Skeletal muscle tissue (tissue), 4 donors: ENCODE results near the gene MTG2. TPM values are rescaled to one million over a fixed set of nuclear protein-coding genes. Genes with fewer than 3 reads are reported as not detected.
A peak's percentile ranks its signal among the peaks of the same experiment; 100 is the strongest.

ENCODE experiments used
- H3K27ac ChIP-seq: one replicate; pipeline ENCODE4 v1.7.0; 2013; ENCODE audit warnings: mild to moderate bottlenecking, low read depth, low read length, inconsistent platforms
- H3K27me3 ChIP-seq, 3 donors: one replicate each; pipeline ENCODE4 v1.7.0; 2013; ENCODE audit warnings: low read length in 3 of 3; ENCODE audit not compliant: control insufficient read depth in 3 of 3, insufficient read depth in 3 of 3
- H3K36me3 ChIP-seq, 3 donors: one replicate each; pipeline ENCODE4 v1.7.0; 2013; ENCODE audit warnings: low read length in 3 of 3; ENCODE audit not compliant: control insufficient read depth in 3 of 3, insufficient read depth in 3 of 3
- H3K4me1 ChIP-seq, 3 donors: one replicate each; pipeline ENCODE4 v1.7.0; 2013; ENCODE audit warnings: low read length in 3 of 3, mild to moderate bottlenecking in 3 of 3; ENCODE audit not compliant: control insufficient read depth in 3 of 3, insufficient read depth in 3 of 3
- H3K4me3 ChIP-seq, 3 donors: one replicate each; pipeline ENCODE4 v1.7.0; 2013; ENCODE audit warnings: low read length in 3 of 3
- H3K9ac ChIP-seq, 3 donors: one replicate each; pipeline ENCODE4 v1.7.0; 2013; ENCODE audit warnings: low read length in 3 of 3, mild to moderate bottlenecking in 3 of 3, moderate library complexity in 2 of 3, low read depth in 1 of 3
- H3K9me3 ChIP-seq, 3 donors: one replicate each; pipeline ENCODE4 v1.7.0; 2013; ENCODE audit warnings: low read length in 3 of 3; ENCODE audit not compliant: control insufficient read depth in 3 of 3
- total RNA-seq: library from RNA; depleted of rRNA; stranded (reverse); fragments of >200 nt; gene quantifications from one replicate; pipeline ENCODE4 v1.2.3, GENCODE V29; 2014
- donor health status: Osteomylitis.

The MTG2 gene, protein sequence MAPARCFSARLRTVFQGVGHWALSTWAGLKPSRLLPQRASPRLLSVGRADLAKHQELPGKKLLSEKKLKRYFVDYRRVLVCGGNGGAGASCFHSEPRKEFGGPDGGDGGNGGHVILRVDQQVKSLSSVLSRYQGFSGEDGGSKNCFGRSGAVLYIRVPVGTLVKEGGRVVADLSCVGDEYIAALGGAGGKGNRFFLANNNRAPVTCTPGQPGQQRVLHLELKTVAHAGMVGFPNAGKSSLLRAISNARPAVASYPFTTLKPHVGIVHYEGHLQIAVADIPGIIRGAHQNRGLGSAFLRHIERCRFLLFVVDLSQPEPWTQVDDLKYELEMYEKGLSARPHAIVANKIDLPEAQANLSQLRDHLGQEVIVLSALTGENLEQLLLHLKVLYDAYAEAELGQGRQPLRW
- 10.4 TPM for total RNA-seq

GRCh38 chr20:62182469-62183425 is at the start of gene MTG2:
Gene MTG2 (plus strand): TSS chr20:62183028. CDS start chr20:62193421, 10,393 bp downstream.
- Histone ChIP-seq H3K27me3 (no peaks in the 10 kb centered on the region), H3K4me3 (peak within 1 kb of the TSS; percentile 94 to 95 (median 94)), H3K9ac (peak within 1 kb of the TSS; percentile 97 to 99 (median 98)), H3K9me3 (no peaks in the 10 kb centered on the region), H3K27ac (peak within 1 kb of the TSS; percentile 95), H3K36me3 (peaks cover 6 to 10% (median 7%) of the 10 kb centered on the region in 3 donors), H3K4me1 (peaks cover 14 to 24% (median 22%) of the 10 kb centered on the region in 3 donors)

DNA sequence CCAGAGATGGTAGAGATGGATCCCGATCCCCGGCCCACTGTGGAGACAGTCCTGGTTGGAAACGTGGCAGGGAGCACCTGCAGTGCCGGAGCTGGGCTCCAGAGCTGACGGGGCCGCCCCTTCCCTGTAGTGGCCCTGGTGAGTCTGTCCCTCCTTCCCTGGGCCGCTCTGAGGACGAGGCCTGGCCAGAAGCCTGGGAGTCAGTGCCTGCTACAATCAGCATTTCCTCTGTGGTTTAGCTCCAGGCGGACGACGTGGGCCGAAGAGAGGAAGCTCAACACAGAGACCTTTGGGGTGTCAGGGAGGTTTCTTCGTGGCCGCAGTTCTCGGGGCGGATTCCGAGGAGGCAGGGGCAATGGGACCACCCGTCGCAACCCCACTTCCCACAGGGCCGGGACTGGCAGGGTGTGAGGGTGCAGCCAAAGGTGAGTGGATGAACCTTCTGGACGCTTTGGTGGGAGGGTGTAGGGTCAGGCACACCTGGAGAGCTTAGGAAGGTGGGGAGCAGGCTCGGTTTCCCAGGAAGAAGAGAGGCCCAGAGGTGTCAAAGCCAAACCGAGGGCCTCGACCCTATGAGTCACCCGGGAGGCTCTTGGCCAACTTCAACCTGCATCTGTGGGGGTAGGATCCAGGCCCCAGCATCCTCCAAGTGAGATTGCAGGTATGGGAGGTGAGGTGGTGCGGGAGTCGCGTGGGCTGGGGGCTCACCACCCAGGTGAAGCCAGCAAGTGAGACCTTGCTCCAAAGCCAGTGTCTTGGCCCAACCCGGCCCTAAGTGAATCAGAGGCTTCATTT is 49.6 kb upstream of the MTG2 start:
- Histone ChIP-seq H3K4me1 (peaks cover 35 to 46% (median 41%) of the 10 kb centered on the region in 3 donors), H3K9ac (peak overlapping the region in 1 of 3 donors; percentile 50), H3K9me3 (no peaks in the 10 kb centered on the region), H3K27me3 (no peaks in the 10 kb centered on the region), H3K36me3 (peaks cover 75 to 84% (median 83%) of the 10 kb centered on the region in 3 donors), H3K4me3 (no peak overlapping the region), H3K27ac (peak overlapping the region; percentile 23)

GRCh38 chr20:62133864-62134263 is 49.0 kb upstream of the MTG2 start:
- Histone ChIP-seq H3K27ac (no peak overlapping the region), H3K4me3 (peak overlapping the region in 1 of 3 donors; percentile 12), H3K9ac (no peak overlapping the region), H3K9me3 (no peaks in the 10 kb centered on the region), H3K36me3 (peaks cover 75 to 89% (median 86%) of the 10 kb centered on the region in 3 donors), H3K27me3 (no peaks in the 10 kb centered on the region), H3K4me1 (peaks cover 41 to 42% (median 41%) of the 10 kb centered on the region in 3 donors)

DNA sequence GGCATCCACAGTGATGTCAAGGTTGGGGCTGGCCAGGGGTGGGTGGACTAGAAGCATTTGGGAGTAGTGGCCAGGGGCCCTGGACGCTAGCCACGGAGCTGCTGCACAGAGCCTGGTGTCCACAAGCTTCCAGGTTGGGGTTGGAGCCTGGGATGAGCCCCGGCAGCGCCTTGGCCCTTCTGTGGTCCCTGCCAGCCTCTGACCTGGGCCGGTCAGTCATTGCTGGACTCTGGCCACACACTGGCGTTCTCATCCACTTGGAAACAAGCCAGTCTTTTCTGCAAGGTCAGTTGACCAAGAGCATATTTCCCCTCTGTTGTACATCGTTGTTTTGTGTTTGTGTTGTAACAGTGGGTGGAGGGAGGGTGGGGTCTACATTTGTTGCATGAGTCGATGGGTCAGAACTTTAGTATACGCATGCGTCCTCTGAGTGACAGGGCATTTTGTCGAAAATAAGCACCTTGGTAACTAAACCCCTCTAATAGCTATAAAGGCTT is 48.0 kb upstream of the MTG2 start:
- Histone ChIP-seq H3K4me3 (peak overlapping the region in 1 of 3 donors; percentile 30), H3K9me3 (no peaks in the 10 kb centered on the region), H3K27ac (peak overlapping the region; percentile 4), H3K9ac (peak overlapping the region in 1 of 3 donors; percentile 19), H3K4me1 (peaks cover 41 to 49% (median 48%) of the 10 kb centered on the region in 3 donors), H3K27me3 (no peaks in the 10 kb centered on the region), H3K36me3 (peaks cover 75 to 90% (median 86%) of the 10 kb centered on the region in 3 donors)

- Histone ChIP-seq H3K4me3 (no peak overlapping the region), H3K27ac (peak overlapping the region; percentile 4), H3K9me3 (no peaks in the 10 kb centered on the region), H3K9ac (no peak overlapping the region), H3K4me1 (peaks cover 43 to 58% (median 48%) of the 10 kb centered on the region in 3 donors), H3K36me3 (peaks cover 73 to 90% (median 86%) of the 10 kb centered on the region in 3 donors), H3K27me3 (no peaks in the 10 kb centered on the region)
These were observed 47.1 kb upstream of the MTG2 start for GRCh38 chr20:62135573-62136266.

GRCh38 chr20:62136283-62137091 is 46.3 kb upstream of the MTG2 start:
- no peak overlapping the region for H3K27ac ChIP-seq
- H3K4me3 ChIP-seq = no peak overlapping the region
- H3K9ac ChIP-seq = no peak overlapping the region
- H3K4me1 ChIP-seq = peaks cover 49 to 65% (median 56%) of the 10 kb centered on the region in 3 donors
- no peaks in the 10 kb centered on the region for H3K9me3 ChIP-seq
- H3K27me3 ChIP-seq = no peaks in the 10 kb centered on the region
- H3K36me3 ChIP-seq = peaks cover 66 to 84% (median 80%) of the 10 kb centered on the region in 3 donors

DNA sequence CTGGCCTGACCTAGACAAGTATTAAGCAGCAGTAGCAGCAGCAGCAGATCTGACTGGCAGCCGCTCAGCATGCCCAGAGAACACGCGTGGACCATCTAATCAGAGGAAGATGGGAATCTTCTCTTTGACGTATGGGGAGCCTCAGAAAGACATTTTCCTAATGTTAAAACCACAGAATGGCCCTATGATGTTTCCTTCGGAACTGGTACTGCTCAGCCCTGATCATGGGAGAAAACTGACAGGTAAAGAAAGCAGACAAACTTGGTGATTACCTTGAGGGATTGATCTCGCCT is 45.8 kb upstream of the MTG2 start:
- H3K4me1 ChIP-seq = peaks cover 49 to 65% (median 56%) of the 10 kb centered on the region in 3 donors
- H3K27ac ChIP-seq = no peak overlapping the region
- H3K9ac ChIP-seq = no peak overlapping the region
- H3K4me3 ChIP-seq = no peak overlapping the region
- H3K36me3 ChIP-seq = peaks cover 61 to 78% (median 74%) of the 10 kb centered on the region in 3 donors
- H3K27me3 ChIP-seq = no peaks in the 10 kb centered on the region
- no peaks in the 10 kb centered on the region for H3K9me3 ChIP-seq

- Histone ChIP-seq H3K27ac (peak overlapping the region; percentile 45), H3K4me1 (peaks cover 44 to 61% (median 51%) of the 10 kb centered on the region in 3 donors)
These were observed 45.2 kb upstream of the MTG2 start for GRCh38 chr20:62137478-62138203.

More at GRCh38 chr20:62137478-62138203, 45.2 kb upstream of the MTG2 start:
- Histone ChIP-seq H3K27me3 (no peaks in the 10 kb centered on the region), H3K9ac (no peak overlapping the region), H3K4me3 (no peak overlapping the region), H3K36me3 (peaks cover 54 to 72% (median 69%) of the 10 kb centered on the region in 3 donors), H3K9me3 (no peaks in the 10 kb centered on the region)
